Measurements from ENCODE around the gene TRIM28.

The TRIM28 gene

GRCh38 chr19:58513213-58513693 is 30.6 kb upstream of the TRIM28 start:
- peak overlapping the region in 1 of 2 donors; percentile 43 for H3K4me3 ChIP-seq (ENCODE audit: low read depth in 1 of 2, low read length in 2 of 2)

GRCh38 chr19:58513694-58514563 is 29.9 kb upstream of the TRIM28 start:
- peaks cover 13 to 43% of the 10 kb centered on the region in 2 donors for H3K4me1 ChIP-seq (ENCODE audit: control insufficient read depth in 1 of 2, insufficient read depth in 2 of 2, low read length in 2 of 2)

More at GRCh38 chr19:58513213-58513693, 30.6 kb upstream of the TRIM28 start:
- no peaks in the 10 kb centered on the region for H3K27me3 ChIP-seq (ENCODE audit: low read depth, low read length)
- H3K4me1 ChIP-seq (ENCODE audit: control insufficient read depth in 1 of 2, insufficient read depth in 2 of 2, low read length in 2 of 2), result peaks cover 8 to 37% of the 10 kb centered on the region in 2 donors
- H3K27ac ChIP-seq (ENCODE audit: low read length), result no peak overlapping the region
- H3K9me3 ChIP-seq (ENCODE audit: control insufficient read depth in 1 of 2, low read length in 2 of 2), result no peaks in the 10 kb centered on the region
- H3K36me3 ChIP-seq (ENCODE audit: control insufficient read depth in 1 of 2, insufficient read depth in 2 of 2, low read length in 2 of 2), result peaks cover 7 to 19% of the 10 kb centered on the region in 2 donors

GRCh38 chr19:58514564-58515022 is 29.3 kb upstream of the TRIM28 start:
- Histone ChIP-seq H3K4me3 (ENCODE audit: low read depth in 1 of 2, low read length in 2 of 2) (peak overlapping the region; percentile 20 to 30), H3K9me3 (ENCODE audit: control insufficient read depth in 1 of 2, low read length in 2 of 2) (no peaks in the 10 kb centered on the region), H3K27me3 (ENCODE audit: low read depth, low read length) (no peaks in the 10 kb centered on the region), H3K27ac (ENCODE audit: low read length) (no peak overlapping the region), H3K4me1 (ENCODE audit: control insufficient read depth in 1 of 2, insufficient read depth in 2 of 2, low read length in 2 of 2) (peaks cover 13 to 44% of the 10 kb centered on the region in 2 donors), H3K36me3 (ENCODE audit: control insufficient read depth in 1 of 2, insufficient read depth in 2 of 2, low read length in 2 of 2) (peaks cover 7 to 19% of the 10 kb centered on the region in 2 donors)

More at GRCh38 chr19:58513694-58514563, 29.9 kb upstream of the TRIM28 start:
- Histone ChIP-seq H3K27me3 (ENCODE audit: low read depth, low read length) (no peaks in the 10 kb centered on the region), H3K36me3 (ENCODE audit: control insufficient read depth in 1 of 2, insufficient read depth in 2 of 2, low read length in 2 of 2) (peaks cover 7 to 19% of the 10 kb centered on the region in 2 donors), H3K27ac (ENCODE audit: low read length) (no peak overlapping the region), H3K4me3 (ENCODE audit: low read depth in 1 of 2, low read length in 2 of 2) (peak overlapping the region; percentile 30 to 43), H3K9me3 (ENCODE audit: control insufficient read depth in 1 of 2, low read length in 2 of 2) (no peaks in the 10 kb centered on the region)

- Histone ChIP-seq H3K36me3 (ENCODE audit: control insufficient read depth in 1 of 2, insufficient read depth in 2 of 2, low read length in 2 of 2) (peaks cover 7 to 19% of the 10 kb centered on the region in 2 donors), H3K9me3 (ENCODE audit: control insufficient read depth in 1 of 2, low read length in 2 of 2) (no peaks in the 10 kb centered on the region), H3K27me3 (ENCODE audit: low read depth, low read length) (no peaks in the 10 kb centered on the region), H3K27ac (ENCODE audit: low read length) (no peak overlapping the region), H3K4me3 (ENCODE audit: low read depth in 1 of 2, low read length in 2 of 2) (no peak overlapping the region), H3K4me1 (ENCODE audit: control insufficient read depth in 1 of 2, insufficient read depth in 2 of 2, low read length in 2 of 2) (peaks cover 14 to 44% of the 10 kb centered on the region in 2 donors)
Measured at GRCh38 chr19:58515259-58515658, 28.6 kb upstream of the TRIM28 start.

- H3K9me3 ChIP-seq (ENCODE audit: control insufficient read depth in 1 of 2, low read length in 2 of 2), result no peaks in the 10 kb centered on the region
- H3K27me3 ChIP-seq (ENCODE audit: low read depth, low read length), result no peaks in the 10 kb centered on the region
- no peak overlapping the region for H3K27ac ChIP-seq (ENCODE audit: low read length)
- H3K36me3 ChIP-seq (ENCODE audit: control insufficient read depth in 1 of 2, insufficient read depth in 2 of 2, low read length in 2 of 2), result peaks cover 7 to 19% of the 10 kb centered on the region in 2 donors
- peaks cover 17 to 44% of the 10 kb centered on the region in 2 donors for H3K4me1 ChIP-seq (ENCODE audit: control insufficient read depth in 1 of 2, insufficient read depth in 2 of 2, low read length in 2 of 2)
- H3K4me3 ChIP-seq (ENCODE audit: low read depth in 1 of 2, low read length in 2 of 2), result no peak overlapping the region
Measured at GRCh38 chr19:58516246-58516836, 27.5 kb upstream of the TRIM28 start.

- Histone ChIP-seq H3K27me3 (ENCODE audit: low read depth, low read length) (no peaks in the 10 kb centered on the region), H3K4me1 (ENCODE audit: control insufficient read depth in 1 of 2, insufficient read depth in 2 of 2, low read length in 2 of 2) (peaks cover 17 to 44% of the 10 kb centered on the region in 2 donors), H3K36me3 (ENCODE audit: control insufficient read depth in 1 of 2, insufficient read depth in 2 of 2, low read length in 2 of 2) (peaks cover 7 to 19% of the 10 kb centered on the region in 2 donors), H3K27ac (ENCODE audit: low read length) (no peak overlapping the region), H3K9me3 (ENCODE audit: control insufficient read depth in 1 of 2, low read length in 2 of 2) (no peaks in the 10 kb centered on the region), H3K4me3 (ENCODE audit: low read depth in 1 of 2, low read length in 2 of 2) (no peak overlapping the region)
Measured at GRCh38 chr19:58516964-58517833, 26.7 kb upstream of the TRIM28 start.

GRCh38 chr19:58518256-58519086 is 25.4 kb upstream of the TRIM28 start:
- H3K27ac ChIP-seq (ENCODE audit: low read length), result peak overlapping the region; percentile 97
- peaks cover 7 to 19% of the 10 kb centered on the region in 2 donors for H3K36me3 ChIP-seq (ENCODE audit: control insufficient read depth in 1 of 2, insufficient read depth in 2 of 2, low read length in 2 of 2)
- peaks cover 17 to 42% of the 10 kb centered on the region in 2 donors for H3K4me1 ChIP-seq (ENCODE audit: control insufficient read depth in 1 of 2, insufficient read depth in 2 of 2, low read length in 2 of 2)

GRCh38 chr19:58519087-58519354 is 24.8 kb upstream of the TRIM28 start:
- Histone ChIP-seq H3K4me1 (ENCODE audit: control insufficient read depth in 1 of 2, insufficient read depth in 2 of 2, low read length in 2 of 2) (peaks cover 17 to 37% of the 10 kb centered on the region in 2 donors), H3K36me3 (ENCODE audit: control insufficient read depth in 1 of 2, insufficient read depth in 2 of 2, low read length in 2 of 2) (peaks cover 7 to 19% of the 10 kb centered on the region in 2 donors), H3K4me3 (ENCODE audit: low read depth in 1 of 2, low read length in 2 of 2) (peak overlapping the region; percentile 81 to 89), H3K9me3 (ENCODE audit: control insufficient read depth in 1 of 2, low read length in 2 of 2) (no peaks in the 10 kb centered on the region), H3K27ac (ENCODE audit: low read length) (peak overlapping the region; percentile 97), H3K27me3 (ENCODE audit: low read depth, low read length) (no peaks in the 10 kb centered on the region)

More at GRCh38 chr19:58518256-58519086, 25.4 kb upstream of the TRIM28 start:
- Histone ChIP-seq H3K9me3 (ENCODE audit: control insufficient read depth in 1 of 2, low read length in 2 of 2) (no peaks in the 10 kb centered on the region), H3K27me3 (ENCODE audit: low read depth, low read length) (no peaks in the 10 kb centered on the region), H3K4me3 (ENCODE audit: low read depth in 1 of 2, low read length in 2 of 2) (peak overlapping the region; percentile 81 to 89)

- H3K4me3 ChIP-seq (ENCODE audit: low read depth in 1 of 2, low read length in 2 of 2), result peak within 1 kb of the TSS; percentile 81 to 89
- H3K27me3 ChIP-seq (ENCODE audit: low read depth, low read length), result no peaks in the 10 kb centered on the region
- no peaks in the 10 kb centered on the region for H3K9me3 ChIP-seq (ENCODE audit: control insufficient read depth in 1 of 2, low read length in 2 of 2)
- peak within 1 kb of the TSS; percentile 97 for H3K27ac ChIP-seq (ENCODE audit: low read length)
- peaks cover 7 to 19% of the 10 kb centered on the region in 2 donors for H3K36me3 ChIP-seq (ENCODE audit: control insufficient read depth in 1 of 2, insufficient read depth in 2 of 2, low read length in 2 of 2)
- H3K4me1 ChIP-seq (ENCODE audit: control insufficient read depth in 1 of 2, insufficient read depth in 2 of 2, low read length in 2 of 2), result peaks cover 14 to 34% of the 10 kb centered on the region in 2 donors
Measured at GRCh38 chr19:58519355-58520256, 24.3 kb upstream of the TRIM28 start, which contains the start of gene ZBTB45. Gene ZBTB45, minus strand, starts transcription at chr19:58519810. Its CDS starts 2,137 bp downstream, at chr19:58517673.

All from muscle layer of duodenum (tissue), 2 donors.